GM18520 (cell line): ENCODE data around the gene PTPN11.
"Not testable (repeated sequence)": the region's sequence is repeated elsewhere in the genome, so short reads cannot be mapped to it uniquely, and the experiment has no call there.

Source experiments
- ATAC-seq: cut with Tn5 transposase; IDR thresholded peaks from one replicate; pipeline ENCODE4 v1.9.1; 2021; ENCODE audit not compliant: unreplicated experiment

Gene PTPN11

GRCh38 chr12:112513471-112513870, 94.7 kb downstream of the PTPN11 start:
- ATAC-seq: no peak

- no peak for ATAC-seq
Observed at GRCh38 chr12:112514456-112514855, 95.7 kb downstream of the PTPN11 start.

GRCh38 chr12:112514926-112515642, 96.3 kb downstream of the PTPN11 start:
- no peak for ATAC-seq

- ATAC-seq: no peak
Observed at GRCh38 chr12:112515868-112516267, 97.1 kb downstream of the PTPN11 start.

- no peak for ATAC-seq
Observed at GRCh38 chr12:112517730-112518364, 99.1 kb downstream of the PTPN11 start.

GRCh38 chr12:112518365-112518735, 99.6 kb downstream of the PTPN11 start:
- ATAC-seq: no peak

DNA sequence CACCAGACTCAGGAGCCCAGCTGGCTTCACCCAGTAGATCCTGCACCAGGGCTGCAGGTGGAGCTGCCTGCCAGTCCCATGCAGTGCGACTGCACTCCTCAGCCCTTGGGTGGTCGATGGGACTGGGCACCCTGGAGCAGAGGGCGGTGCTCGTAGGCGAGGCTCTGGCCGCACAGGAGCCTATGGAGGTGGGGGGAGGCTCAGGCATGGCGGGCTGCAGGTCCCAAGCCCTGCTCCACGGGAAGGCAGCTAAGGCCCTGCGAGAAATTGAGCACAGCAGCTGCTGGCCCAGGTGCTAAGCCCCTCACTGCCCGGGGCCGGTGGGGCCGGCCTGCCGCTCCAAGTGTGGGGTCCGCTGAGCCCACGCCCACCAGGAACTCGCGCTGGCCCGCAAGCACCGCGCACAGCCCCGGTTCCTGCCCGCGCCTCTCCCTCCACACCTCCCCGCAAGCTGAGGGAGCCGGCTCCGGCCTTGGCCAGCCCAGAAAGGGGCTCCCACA, 101.1 kb downstream of the PTPN11 start:
- not testable (repeated sequence) for ATAC-seq

DNA sequence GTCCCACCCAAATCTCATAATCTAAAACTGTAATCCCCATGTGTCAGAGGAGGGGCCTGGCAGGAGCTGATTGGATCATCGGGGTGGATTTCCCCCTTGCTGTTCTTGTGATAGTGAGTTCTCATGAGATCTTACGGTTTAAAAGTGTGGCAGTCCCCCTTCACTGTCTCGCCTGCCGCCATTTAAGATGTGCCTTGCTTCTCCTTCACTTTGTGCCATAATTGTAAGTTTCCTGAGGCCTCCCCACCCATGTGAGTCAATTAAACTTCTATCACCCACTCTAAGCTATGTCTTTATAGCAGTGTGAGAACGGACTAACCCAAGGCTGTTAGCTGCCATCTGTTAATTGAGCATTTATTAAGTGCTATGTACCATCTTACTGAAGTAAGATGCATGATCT, 105.1 kb downstream of the PTPN11 start:
- ATAC-seq: no peak

GRCh38 chr12:112524269-112524668, 105.5 kb downstream of the PTPN11 start:
- no peak for ATAC-seq

- ATAC-seq: no peak
Observed at GRCh38 chr12:112524676-112525425, 106.1 kb downstream of the PTPN11 start.

DNA sequence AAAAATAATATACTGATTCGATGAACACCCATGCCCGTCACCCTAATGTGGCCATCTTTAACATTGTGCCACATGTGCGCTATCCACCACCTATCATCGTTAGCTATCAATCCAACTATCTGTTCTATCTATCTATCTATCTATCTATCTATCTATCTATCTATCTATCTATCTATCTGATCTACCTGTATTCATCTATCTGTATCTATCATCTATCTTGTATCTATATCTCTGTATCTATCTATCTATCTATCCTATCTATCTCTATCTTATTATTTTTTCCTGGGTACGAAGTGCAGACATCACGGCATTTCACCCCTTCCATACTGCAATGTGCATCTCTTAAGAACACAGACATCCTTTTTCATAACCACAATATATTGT, 106.7 kb downstream of the PTPN11 start:
- no peak for ATAC-seq

DNA sequence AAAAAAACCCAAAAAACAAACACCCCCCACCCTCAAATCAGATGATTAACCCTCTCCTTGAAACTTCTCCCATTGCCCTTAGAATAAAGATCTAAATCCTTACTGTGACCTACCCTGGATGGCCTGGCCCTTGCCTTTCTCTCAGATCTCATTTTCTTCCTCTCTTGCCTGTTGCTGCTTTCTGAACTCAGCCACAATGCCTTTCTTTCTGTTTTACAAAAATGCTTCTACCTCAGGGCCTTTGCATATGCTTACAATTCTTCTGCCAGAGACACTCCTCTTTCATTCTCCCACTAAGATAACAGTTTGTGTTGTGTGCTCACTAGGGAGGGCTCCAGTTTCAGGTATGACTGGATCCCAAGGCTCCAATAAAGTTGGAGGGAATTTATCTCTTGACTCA, 108.3 kb downstream of the PTPN11 start:
- no peak for ATAC-seq

- ATAC-seq: no peak
Observed at GRCh38 chr12:112527501-112527900, 108.8 kb downstream of the PTPN11 start.

DNA sequence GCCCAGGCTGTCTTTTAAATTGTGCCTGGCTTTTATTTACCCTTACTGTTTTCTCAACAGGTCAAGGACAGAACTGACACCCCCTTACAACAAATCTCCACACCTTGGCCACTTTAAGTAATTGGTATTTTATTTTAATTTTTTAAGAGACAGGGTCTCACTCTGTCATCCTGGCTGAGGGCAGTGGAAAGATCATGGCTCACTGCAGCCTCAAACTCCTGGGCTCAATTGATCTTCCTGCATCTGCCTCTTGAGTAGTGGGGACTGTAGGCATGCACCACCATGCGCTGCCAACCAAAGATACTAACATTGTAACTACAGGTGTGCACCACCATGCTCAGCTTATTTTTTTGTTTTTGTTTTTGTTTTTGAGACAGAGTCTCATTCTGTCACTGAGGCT, 109.8 kb downstream of the PTPN11 start:
- no peak for ATAC-seq

- ATAC-seq: no peak
Observed at GRCh38 chr12:112530941-112531340, 112.2 kb downstream of the PTPN11 start.

- ATAC-seq: no peak
Observed at GRCh38 chr12:112532106-112532505, 113.4 kb downstream of the PTPN11 start.

DNA sequence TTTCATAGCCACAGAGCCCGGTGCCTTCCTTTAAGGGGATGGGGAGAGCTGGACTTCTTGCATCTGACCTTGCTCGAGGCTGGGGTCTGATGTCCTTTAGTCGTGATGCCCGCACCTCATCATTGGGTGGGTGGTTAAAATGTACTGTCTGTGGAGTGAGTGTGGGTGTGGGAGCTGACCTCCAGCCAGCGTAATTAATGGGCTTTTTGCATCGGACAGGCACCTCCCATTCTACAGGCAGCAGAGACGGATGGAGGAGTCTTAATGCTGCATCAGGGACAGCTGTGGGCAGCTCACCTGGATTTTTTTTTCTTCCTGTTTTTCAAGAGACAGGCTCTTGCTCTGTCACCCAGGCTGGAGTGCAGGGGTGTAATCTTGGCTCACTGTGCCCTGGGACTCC, 114.8 kb downstream of the PTPN11 start:
- ATAC-seq: no peak

- no peak for ATAC-seq
Observed at GRCh38 chr12:112535017-112535416, 116.3 kb downstream of the PTPN11 start.

DNA sequence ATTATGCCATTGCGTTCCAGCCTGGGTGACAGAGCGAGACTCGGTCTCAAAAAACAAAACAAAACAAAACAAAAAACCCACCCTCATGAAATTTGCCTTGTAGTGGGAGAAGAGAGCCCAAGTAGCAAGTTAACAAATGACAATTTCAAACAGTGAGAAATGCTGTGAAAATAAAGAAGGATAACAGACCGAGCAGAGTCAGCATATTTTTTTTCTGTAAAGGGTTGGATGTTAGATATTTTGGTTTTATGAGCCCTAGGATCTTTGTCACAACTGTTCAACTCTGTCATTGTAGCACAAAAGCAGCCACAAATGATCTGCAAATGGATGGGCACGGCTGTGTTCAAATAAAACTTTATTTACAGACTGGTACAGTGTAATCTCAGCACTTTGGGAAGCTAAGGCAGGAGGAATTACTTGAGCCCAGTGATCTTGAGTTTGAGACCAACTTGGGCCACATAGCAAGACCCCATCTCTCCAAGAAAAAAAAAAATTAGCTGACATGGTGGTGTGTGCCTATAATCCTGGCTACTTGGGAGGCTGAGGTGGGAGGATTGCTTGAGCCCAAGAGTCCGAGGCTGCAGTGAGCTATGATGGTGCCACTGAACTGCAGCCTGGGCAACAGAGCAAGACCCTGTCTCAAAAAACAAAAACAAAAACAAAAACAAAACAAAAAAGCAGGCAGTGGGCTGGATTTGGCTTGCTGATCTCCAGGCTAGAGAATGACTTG, 117.1 kb downstream of the PTPN11 start:
- no peak for ATAC-seq

GRCh38 chr12:112536367-112536730, 117.6 kb downstream of the PTPN11 start:
- ATAC-seq: no peak

DNA sequence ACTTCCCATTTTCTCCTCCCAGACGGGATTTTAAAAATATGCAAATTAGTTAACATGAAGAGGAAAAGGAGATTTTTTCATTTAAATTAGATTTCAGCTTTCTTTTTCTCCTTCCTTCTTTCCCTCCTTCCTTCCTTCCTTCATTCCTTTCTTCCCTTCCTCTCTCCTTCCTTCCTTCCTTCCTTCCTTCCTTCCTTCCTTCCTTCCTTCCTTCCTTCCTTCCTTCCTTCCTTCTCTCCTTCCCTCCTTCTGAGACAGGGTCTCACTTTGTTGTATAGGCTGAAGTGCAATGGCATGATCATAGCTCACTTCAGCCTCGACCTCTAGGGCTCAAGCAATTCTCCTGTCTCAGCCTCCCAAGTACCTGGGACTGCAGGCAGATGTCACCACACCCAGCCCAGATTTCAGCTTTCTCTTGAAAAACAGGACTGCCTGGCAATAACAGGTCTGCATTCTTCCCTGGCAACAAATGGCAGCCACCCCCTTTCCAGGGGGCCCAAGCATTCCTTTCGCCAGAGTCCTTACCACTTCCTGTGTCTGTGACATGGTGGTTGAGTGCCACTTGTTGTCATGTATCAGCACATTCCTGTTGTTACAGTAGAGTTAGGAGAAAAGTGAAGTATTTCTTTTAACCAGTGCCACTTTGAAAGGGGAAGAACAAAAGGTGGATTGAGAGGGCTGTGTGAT, 119.1 kb downstream of the PTPN11 start:
- no peak for ATAC-seq
